HCT116 (cell line): ENCODE results near the gene SYTL4. TPM values are rescaled to one million over a fixed set of nuclear protein-coding genes. Genes with fewer than 3 reads are reported as not detected.
"Not testable (repeated sequence)": the region's sequence is repeated elsewhere in the genome, so short reads cannot be mapped to it uniquely, and the experiment has no call there.

Experiments
- ATAC-seq: fragments of 200-7000 bp; cut with Tn5 transposase; 2 replicates; pipeline ENCODE4 v1.9.1; 2020; ENCODE audit warnings: mild to moderate bottlenecking, moderate library complexity
- Bru-seq: library from RNA; stranded (reverse); fragments of 400-500 nt; gene quantifications from one replicate; lab custom pipeline; 2021; lab: Mats Ljungman, UMichigan
- BruChase-seq, 2 experiments: library from RNA; stranded (reverse); fragments of 400-500 nt; gene quantifications; one replicate each; lab custom pipeline; 2021; lab: Mats Ljungman, UMichigan
- BruUV-seq: library from RNA; stranded (reverse); fragments of 400-500 nt; replicated peaks from 2 replicates; lab custom pipeline; 2021; lab: Mats Ljungman, UMichigan
- CTCF ChIA-PET: fragments of 300-600 bp; sonication (Branson Sonifier 250); formaldehyde crosslinking; loops from one replicate; lab custom pipeline; 2021; ENCODE audit warnings: antibody characterized with exemption; lab: Charles Lee
- POLR2A ChIA-PET: fragments of 300-600, 350-600 bp; sonication (Branson Sonifier 250); formaldehyde crosslinking; loops from one replicate; lab custom pipeline; 2021; ENCODE audit warnings: antibody characterized with exemption; lab: Charles Lee
- RAD21 ChIA-PET, 2 experiments: fragments of 300-600 bp; sonication (Branson Sonifier 250); formaldehyde crosslinking; loops; one replicate each; lab custom pipeline; 2023; ENCODE audit warnings: low total read pairs in 2 of 2; ENCODE audit not compliant: uncharacterized antibody in 2 of 2, unreplicated experiment in 2 of 2, low non-redundant PET in 1 of 2; lab: Charles Lee
- DNase-seq: peaks from one replicate; pipeline ENCODE4 v3.0.0-alpha.2; 2010; ENCODE audit warnings: low read depth, low spot score
- H2AFZ ChIP-seq: fragments of 200-600 bp; shearing (Covaris generic), sonication (generic); 2 replicates; pipeline ENCODE4 v1.6.1; 2017; ENCODE audit warnings: low read depth, mixed run types, mixed read lengths, antibody characterized with exemption, low read length; ENCODE audit not compliant: poor library complexity, severe bottlenecking
- H3K27ac ChIP-seq: 2 replicates; pipeline ENCODE4 v1.5.1; 2012; ENCODE audit warnings: low read depth, low read length
- H3K27me3 ChIP-seq: fragments of 200-600 bp; sonication (generic); 2 replicates; pipeline ENCODE4 v1.6.1; 2016; ENCODE audit warnings: mixed run types, low read length, mixed read lengths; ENCODE audit not compliant: insufficient read depth
- H3K36me3 ChIP-seq, 2 experiments: fragments of 200-500 bp in 1 of 2; fragments of 200-600 bp in 1 of 2; sonication (Bioruptor generic) in 1 of 2; sonication (generic) in 1 of 2; 2 replicates each; pipeline versions ENCODE4 v1.5.1 to v1.6.1; 2014 to 2016; ENCODE audit warnings: low read length in 2 of 2, inconsistent platforms in 1 of 2, mixed read lengths in 1 of 2, mixed run types in 1 of 2; ENCODE audit not compliant: insufficient read depth in 2 of 2, control insufficient read depth in 1 of 2
- H3K4me1 ChIP-seq, 2 experiments: fragments of 200-600 bp in 1 of 2; sonication (generic) in 1 of 2; 2 replicates each; pipeline versions ENCODE4 v1.5.1 to v1.6.1; 2012 to 2017; ENCODE audit warnings: low read length in 2 of 2, inconsistent platforms in 1 of 2, mild to moderate bottlenecking in 1 of 2, mixed read lengths in 1 of 2, mixed run types in 1 of 2, moderate library complexity in 1 of 2; ENCODE audit not compliant: insufficient read depth in 2 of 2, control insufficient read depth in 1 of 2
- H3K4me2 ChIP-seq: fragments of 200-600 bp; sonication (generic); 2 replicates; pipeline ENCODE4 v1.6.1; 2017; ENCODE audit warnings: mixed run types, low read length, mixed read lengths
- H3K4me3 ChIP-seq, 2 experiments: fragments of 200-600 bp in 1 of 2; sonication (generic) in 1 of 2; replicated peaks in 1 of 2; 2 replicates each; pipeline ENCODE4 v1.5.1; 2011 to 2016; ENCODE audit warnings: low read length in 2 of 2, control low read depth in 1 of 2, low read depth in 1 of 2, mild to moderate bottlenecking in 1 of 2, mixed read lengths in 1 of 2, mixed run types in 1 of 2
- H3K79me2 ChIP-seq: fragments of 200-600 bp; sonication (generic); 2 replicates; pipeline ENCODE4 v1.6.1; 2017; ENCODE audit warnings: mild to moderate bottlenecking, mixed run types, low read length, moderate library complexity, mixed read lengths; ENCODE audit not compliant: insufficient read depth
- H3K9ac ChIP-seq: fragments of 200-600 bp; sonication (generic); 2 replicates; pipeline ENCODE4 v1.6.1; 2016; ENCODE audit warnings: low read length, mixed read lengths
- H3K9me2 ChIP-seq: fragments of 200-600 bp; sonication (generic), shearing (Covaris generic); 2 replicates; pipeline ENCODE4 v1.6.1; 2017; ENCODE audit warnings: mixed run types, mild to moderate bottlenecking, moderate library complexity; ENCODE audit not compliant: insufficient read depth
- H3K9me3 ChIP-seq, 2 experiments: fragments of 200-500 bp in 1 of 2; fragments of 200-600 bp in 1 of 2; sonication (Bioruptor generic) in 1 of 2; sonication (generic) in 1 of 2; 2 replicates each; pipeline ENCODE4 v1.6.1; 2014 to 2017; ENCODE audit warnings: low read length in 2 of 2, mixed read lengths in 2 of 2, inconsistent platforms in 1 of 2, low read depth in 1 of 2, mild to moderate bottlenecking in 1 of 2, mixed run types in 1 of 2, moderate library complexity in 1 of 2; ENCODE audit not compliant: control insufficient read depth in 1 of 2, insufficient read depth in 1 of 2
- H4K20me1 ChIP-seq: fragments of 200-600 bp; sonication (generic), shearing (Covaris generic); 2 replicates; pipeline ENCODE4 v1.6.1; 2017; ENCODE audit warnings: mixed run types, mild to moderate bottlenecking, moderate library complexity; ENCODE audit not compliant: insufficient read depth
- EGR1 ChIP-seq: IDR thresholded peaks from 2 replicates; pipeline ENCODE4 v1.6.1; 2012; ENCODE audit warnings: low read depth
- YY1 ChIP-seq: IDR thresholded peaks from 2 replicates; pipeline ENCODE4 v1.6.1; 2011; ENCODE audit warnings: low read length, low read depth, moderate library complexity, mild to moderate bottlenecking; ENCODE audit not compliant: insufficient replicate concordance; ENCODE audit errors: extremely low read depth
- intact Hi-C: fragments of 100-400 bp; cut with micrococcal nuclease; formaldehyde crosslinking; loops from 2 replicates; pipeline ENCODE4 v1.10.0; 2022
- long read RNA-seq: library from polyadenylated mRNA; unstranded; transcript quantifications from one replicate; pipeline ENCODE4 v2.0.0, GENCODE V29; 2021; ENCODE audit not compliant: unreplicated experiment
- polyA plus RNA-seq: library from polyadenylated mRNA; unstranded; fragments of >200 nt; gene quantifications from 2 replicates; pipeline ENCODE4 v1.2.1, GENCODE V29; 2012; ENCODE audit warnings: missing spikeins
- total RNA-seq: library from RNA; stranded (reverse); gene quantifications from one replicate; pipeline ENCODE4 v1.2.1, GENCODE V29; 2021; ENCODE audit not compliant: unreplicated experiment

Gene SYTL4
- total RNA-seq (8.8 TPM), Bru-seq, nascent RNA (percentile 49 among the genes with signal in this experiment), BruChase-seq, experiment 1, labeled RNA remaining after a 6-hour chase (percentile 62 among the genes with signal in this experiment), BruChase-seq, experiment 2, labeled RNA remaining after a 2-hour chase (percentile 63 among the genes with signal in this experiment)
- 10.2 and 15.2 TPM in 2 replicates for polyA plus RNA-seq
- long read RNA-seq, partial matches to known transcripts: 1 of 8 reads
- long read RNA-seq, other reads (novel, unspliced or antisense): 6 of 8 reads

DNA sequence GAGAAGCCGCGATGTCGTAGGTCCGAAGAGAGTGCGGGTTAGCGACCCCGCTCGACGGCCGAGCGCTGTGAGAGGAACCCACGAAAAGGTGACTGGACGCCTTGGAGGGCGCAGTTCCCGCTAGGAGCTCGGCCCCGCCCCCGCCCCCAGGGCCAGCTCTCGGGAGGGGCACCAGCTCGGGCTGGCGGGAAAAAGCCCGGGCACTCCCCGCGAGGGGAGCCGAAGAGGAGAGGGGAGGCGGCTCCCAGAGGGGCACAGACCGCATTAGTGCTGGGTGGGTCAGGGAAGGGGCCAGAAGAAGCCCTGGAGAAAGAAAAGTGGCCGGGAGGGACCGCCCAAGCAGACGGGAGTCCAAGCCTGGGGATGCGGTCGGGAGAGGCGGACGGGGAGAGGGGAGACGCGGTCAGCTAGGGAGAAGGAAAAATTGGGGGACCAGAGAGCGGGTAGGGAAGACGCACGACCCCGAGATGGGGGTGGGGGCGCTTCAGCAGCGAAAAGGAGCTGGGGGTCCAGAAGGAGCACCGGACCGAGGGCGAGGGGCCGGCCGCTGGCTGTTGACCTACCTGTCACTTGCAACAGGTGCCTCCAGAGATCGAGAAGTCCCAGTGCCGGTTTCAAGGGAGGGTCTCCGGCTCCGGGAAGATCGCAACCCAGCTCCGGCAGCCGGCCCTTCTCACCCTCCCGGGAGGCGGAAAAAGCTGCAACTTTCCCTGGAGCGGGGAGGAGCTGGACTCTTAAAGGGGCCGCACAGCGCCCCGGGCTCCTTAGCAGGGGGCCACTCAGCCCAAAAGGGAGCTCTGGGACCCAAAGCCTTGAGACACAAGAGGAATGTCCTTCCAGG is at the start of gene SYTL4:
Gene SYTL4 (minus strand): TSS at position 681 of the 841 bp plus-strand sequence. CDS start 30,084 bp downstream, outside the sequence.
- Histone ChIP-seq H2AFZ (peak within 1 kb of the TSS; percentile 26), H3K4me2 (peak within 1 kb of the TSS; percentile 84), H3K36me3 (no peaks in the 10 kb centered on the region), H3K4me3 (peak within 1 kb of the TSS; percentile 66 to 70), H3K27ac (peak within 1 kb of the TSS; percentile 45; the same call in 1 of the 2 replicates), H3K27me3 (no peaks in the 10 kb centered on the region), H3K4me1 (peaks cover 0 to 7% of the 10 kb centered on the region in 2 experiments; a peak in 2 of 4 replicates), H3K79me2 (no peaks in the 10 kb centered on the region), H3K9ac (peak within 1 kb of the TSS; percentile 61), H3K9me2 (no peaks in the 10 kb centered on the region), H4K20me1 (no peaks in the 10 kb centered on the region)
- POLR2A ChIA-PET: no interaction called here
- ATAC-seq: peak; percentile 93
- CTCF ChIA-PET: interaction anchor here (1.6 kb wide), 1 partner anchor 37 kb away, joined by 12 read pairs; no protein-coding TSS in a partner anchor
- intact Hi-C loops: no loop called here
- TF ChIP-seq YY1 (no peak), EGR1 (peak; percentile 33; the same call in 1 of the 2 replicates)
- TF ChIP-seq, all 23 proteins: peak for 1
- H3K9me3 ChIP-seq: no peaks in the 10 kb centered on the region
- peak; percentile 7 for DNase-seq
- RAD21 ChIA-PET: no interaction called here
- no TSS peak for BruUV-seq

DNA sequence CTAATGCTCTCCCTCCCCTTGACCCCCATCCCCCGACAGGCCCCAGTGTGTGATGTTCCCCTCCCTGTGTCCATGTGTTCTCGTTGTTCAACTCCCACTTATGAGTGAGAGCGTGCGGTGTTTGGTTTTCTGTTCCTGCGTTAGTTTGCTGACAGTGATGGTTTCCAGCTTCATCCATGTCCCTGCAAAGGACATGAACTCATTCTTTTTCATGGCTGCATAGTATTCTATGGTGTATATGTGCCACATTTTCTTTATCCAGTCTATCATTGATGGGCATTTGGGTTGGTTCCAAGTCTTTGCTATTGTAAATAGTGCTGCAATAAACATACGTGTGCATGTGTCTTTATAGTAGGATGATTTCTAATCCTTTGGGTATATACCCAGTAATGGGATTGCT is 37.5 kb upstream of the SYTL4 start:
- ChIA-PET RAD21 (interaction anchor here (0.8 to 1.2 kb wide), 2 partner anchors 81 to 84 kb away, joined by 3 to 4 read pairs; no protein-coding TSS in a partner anchor), CTCF (interaction anchor here (1.1 to 2.5 kb wide), 11 partner anchors 8 to 322 kb away, joined by 3 to 43 read pairs (median 5); partner anchors contain the start of gene SYTL4)
- H3K9me3 ChIP-seq, H3K4me3 ChIP-seq, H4K20me1 ChIP-seq, POLR2A ChIA-PET, H3K4me1 ChIP-seq, H3K4me2 ChIP-seq, H3K36me3 ChIP-seq, ATAC-seq, DNase-seq, H3K9me2 ChIP-seq, H3K9ac ChIP-seq, H3K27me3 ChIP-seq, intact Hi-C loops, BruUV-seq, H3K79me2 ChIP-seq, H3K27ac ChIP-seq, H2AFZ ChIP-seq: not testable (repeated sequence)
